HG03439 (cell line): ENCODE measurements around the gene GMDS.
"Not testable (repeated sequence)": the region's sequence is repeated elsewhere in the genome, so short reads cannot be mapped to it uniquely, and the experiment has no call there.

Experiments used
- ATAC-seq: cut with Tn5 transposase; IDR thresholded peaks from one replicate; pipeline ENCODE4 v1.9.1; 2021; ENCODE audit warnings: mild to moderate bottlenecking, moderate library complexity; ENCODE audit not compliant: unreplicated experiment

The GMDS gene

DNA sequence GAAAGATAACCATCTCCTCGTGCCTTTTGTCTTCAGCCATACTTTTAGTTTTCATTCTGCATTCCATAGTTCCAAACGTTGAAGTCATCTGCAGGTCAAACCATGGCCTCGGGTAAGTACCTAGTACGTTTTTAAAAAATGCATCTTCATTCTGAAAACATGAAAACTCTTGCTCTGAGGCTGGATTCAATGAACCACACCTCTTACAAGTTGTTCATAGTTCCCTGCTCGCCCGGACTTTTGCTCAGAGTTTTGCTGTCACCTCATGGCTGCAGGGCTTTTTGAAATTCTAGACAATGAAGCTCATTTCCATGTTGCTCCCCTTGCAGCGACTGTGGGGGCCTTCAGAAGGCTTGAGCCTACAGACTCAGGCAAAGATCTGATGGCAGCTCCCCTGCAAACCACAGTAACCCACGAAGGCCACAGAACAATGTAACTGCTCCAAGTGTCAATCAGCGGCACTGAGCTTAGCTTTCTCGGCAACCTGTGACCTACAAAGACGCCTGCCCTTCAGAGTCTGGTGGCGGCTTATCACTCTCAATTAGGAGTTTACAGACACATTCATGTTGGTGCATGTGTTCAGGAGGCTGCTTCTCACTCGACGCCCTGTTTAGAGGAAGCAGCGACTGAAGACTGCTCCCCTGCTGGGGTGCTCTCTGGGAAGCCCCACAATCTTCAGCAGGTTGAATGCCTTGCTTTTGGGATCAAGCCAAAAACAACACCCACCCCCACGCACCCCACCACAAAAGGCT, 574.5 kb downstream of the GMDS start:
- ATAC-seq, result no peak

DNA sequence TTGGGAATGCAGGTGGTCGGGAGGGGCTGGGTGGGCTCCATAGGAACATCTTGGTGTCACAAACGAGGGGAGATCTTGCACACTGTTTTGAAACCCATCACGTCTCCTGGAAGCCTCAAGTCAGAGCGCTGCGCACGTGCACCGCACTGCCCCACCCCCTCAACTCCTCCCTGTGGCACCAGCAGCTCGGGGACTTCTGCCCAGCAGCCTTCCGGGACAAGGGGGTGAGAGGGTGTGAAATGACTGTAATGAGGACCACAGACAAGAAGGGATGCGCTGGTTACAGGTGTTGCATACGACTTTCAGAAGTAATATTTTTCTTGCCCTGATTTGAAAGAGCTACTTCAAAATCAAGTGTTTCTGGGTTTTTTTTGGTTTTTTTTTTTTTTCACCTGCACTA, 575.4 kb downstream of the GMDS start:
- ATAC-seq, result no peak

DNA sequence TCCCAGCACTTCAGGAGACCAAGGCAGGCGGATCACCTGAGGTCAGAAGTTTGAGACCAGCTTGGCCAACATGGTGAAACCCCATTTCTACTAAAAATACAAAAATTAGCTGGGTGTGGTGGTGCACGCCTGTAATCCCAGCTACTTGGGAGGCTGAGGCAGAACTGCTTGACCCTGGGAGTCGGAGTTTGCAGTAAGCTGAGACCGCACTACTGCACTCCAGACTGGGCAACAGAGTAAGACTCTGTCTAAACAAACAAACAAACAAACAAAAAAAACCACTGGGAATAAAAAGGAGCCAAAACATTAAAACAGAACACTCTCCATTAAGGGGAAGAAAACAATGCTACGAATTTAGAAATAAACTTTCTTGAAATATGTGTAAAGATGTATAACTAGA, 576.9 kb downstream of the GMDS start:
- ATAC-seq, result not testable (repeated sequence)

DNA sequence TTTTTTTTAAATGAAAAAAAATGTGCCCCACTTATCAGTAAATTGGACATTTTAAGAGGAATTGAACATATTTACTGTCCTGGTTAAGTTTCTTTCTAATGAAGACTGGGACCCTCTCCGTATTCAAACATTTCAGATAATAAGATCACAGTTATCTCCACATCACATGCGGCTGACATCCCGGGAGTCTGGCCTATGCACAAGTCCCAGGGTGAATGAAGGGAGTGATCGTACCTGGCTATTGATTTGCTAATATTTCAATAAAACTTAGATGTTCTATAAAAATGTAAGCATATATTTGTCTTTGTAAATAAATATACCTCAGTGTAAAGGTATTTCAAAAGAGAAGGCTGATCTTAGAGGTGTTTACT, 577.6 kb downstream of the GMDS start:
- no peak for ATAC-seq

DNA sequence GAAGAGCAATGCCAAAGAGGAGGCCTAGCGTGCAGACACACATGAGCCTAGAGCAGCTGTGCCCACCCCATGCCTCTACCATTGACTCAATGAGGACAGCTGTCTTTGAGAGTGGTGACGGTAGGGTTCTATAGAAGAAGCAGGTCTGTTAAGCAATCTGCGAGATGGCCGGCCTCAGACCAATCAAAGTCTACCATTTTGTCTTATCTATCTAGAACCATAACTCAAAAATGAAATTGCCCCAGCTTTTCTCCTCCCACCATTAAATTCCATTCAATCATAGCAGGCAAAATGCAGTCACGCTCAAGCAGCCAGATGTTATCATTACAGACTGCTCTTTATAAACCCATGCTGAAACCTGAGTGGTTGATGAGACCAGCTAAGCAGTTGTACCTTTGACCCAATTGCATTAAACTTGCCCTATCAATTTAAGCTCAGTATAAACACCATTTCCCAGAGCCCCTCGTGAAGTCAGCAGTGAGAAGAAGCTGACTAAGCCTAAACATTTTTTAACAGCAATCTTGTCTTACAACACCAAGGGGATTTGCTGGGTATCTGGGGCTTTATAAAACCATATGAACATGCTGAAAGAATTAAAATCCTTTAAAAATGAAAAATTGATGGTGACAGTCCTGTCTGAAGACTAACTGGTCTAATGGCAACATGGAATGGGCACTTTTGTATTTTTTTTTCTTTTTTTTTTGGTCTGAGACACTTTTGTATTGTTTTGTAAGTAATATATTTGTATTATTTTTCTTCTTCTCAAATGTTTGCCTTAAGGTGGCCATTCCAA, 578.2 kb downstream of the GMDS start:
- ATAC-seq, result no peak

DNA sequence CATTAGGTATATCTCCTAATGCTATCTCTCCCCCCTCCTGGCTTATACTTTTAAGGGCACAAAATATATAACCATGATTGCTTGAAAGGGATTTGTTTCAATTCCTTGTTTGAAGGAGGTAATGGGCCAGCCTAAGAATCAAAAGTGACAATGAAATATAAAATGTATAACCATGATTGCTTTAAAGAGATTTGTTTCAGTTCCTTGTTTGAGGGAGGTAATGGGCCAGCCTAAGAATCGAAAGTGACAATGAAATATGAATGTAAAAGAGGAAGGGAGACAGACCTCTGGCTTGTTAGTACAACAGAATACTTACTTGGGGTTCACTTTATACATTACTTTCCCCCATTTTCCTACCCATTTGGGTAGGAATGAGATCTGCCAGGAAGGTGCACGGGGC, 580.2 kb downstream of the GMDS start:
- peak; percentile 75 for ATAC-seq

DNA sequence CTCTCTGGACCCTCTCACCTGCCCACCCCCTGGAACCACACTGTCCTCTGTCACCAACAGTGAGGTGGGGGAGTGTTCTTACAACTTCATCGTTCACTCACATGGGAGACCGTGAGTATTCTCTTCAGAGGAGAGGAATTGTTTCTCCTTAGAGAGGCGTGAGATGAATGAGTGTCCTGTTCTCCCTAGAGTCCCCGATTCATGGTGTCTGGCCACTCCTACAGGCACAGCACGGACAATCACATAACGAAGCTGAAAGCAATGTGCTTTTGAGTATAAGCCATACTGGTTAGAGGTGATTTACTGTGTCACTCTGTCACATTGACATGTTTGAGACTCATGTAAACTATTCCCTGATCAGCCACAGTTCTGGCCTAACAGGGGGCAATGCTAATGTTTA, 581.1 kb downstream of the GMDS start:
- ATAC-seq, result no peak

DNA sequence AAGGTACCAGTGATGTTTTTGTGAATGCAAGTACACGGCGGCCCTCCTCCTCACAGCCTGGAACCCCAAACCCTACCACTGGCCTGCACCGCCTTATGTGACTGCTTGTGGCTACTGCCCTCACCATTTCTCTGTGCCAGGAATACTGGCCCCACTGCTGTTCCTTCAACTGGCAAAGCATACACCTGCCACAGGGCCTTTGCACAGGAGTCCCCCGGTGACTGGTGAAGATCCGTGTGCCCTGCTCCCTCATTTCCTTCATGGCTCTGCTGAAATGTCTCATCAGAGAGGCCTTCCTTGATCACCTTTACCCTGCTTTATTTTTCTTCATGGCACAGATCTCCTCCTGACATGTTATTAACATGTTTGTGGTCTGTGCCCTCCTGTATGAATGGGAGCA, 581.9 kb downstream of the GMDS start:
- no peak for ATAC-seq

DNA sequence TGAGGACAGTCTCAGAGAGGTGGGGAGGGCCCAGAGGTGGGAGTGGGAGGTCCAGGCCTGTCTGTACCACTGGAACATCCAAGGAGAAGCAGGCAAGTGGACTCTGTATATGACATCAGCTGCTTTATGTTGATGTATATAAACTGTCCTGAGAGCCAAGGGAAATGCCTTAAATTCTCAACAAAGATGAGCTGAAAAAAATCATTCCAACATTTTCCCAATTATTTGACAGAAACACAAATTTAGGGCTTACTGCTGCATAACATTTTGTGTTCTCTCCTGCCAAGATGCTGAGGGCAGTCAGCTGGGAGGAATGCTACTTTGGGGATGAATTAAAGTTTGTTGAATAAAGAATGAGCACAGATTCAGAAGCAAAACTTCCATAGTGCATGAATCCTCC, 582.9 kb downstream of the GMDS start:
- no peak for ATAC-seq

DNA sequence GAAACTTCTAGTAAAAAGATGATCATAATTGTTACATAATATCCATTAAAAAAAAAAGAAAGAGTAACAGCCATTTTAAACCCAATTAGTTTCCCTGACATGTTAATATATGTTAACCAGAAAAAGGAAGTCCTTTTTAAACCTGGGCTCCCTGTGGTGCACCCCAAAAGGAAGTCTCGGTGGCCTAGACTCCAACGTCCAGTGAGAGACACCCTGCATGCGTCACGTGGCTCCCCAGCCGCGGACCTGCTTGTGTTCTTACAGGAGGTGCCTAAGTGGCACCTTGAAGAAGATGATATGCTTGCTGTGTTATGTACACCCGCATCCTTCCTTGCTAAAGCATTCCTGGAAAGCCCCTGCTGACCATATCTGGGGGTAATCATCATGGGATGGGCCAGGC, 585.6 kb downstream of the GMDS start:
- ATAC-seq, result no peak

DNA sequence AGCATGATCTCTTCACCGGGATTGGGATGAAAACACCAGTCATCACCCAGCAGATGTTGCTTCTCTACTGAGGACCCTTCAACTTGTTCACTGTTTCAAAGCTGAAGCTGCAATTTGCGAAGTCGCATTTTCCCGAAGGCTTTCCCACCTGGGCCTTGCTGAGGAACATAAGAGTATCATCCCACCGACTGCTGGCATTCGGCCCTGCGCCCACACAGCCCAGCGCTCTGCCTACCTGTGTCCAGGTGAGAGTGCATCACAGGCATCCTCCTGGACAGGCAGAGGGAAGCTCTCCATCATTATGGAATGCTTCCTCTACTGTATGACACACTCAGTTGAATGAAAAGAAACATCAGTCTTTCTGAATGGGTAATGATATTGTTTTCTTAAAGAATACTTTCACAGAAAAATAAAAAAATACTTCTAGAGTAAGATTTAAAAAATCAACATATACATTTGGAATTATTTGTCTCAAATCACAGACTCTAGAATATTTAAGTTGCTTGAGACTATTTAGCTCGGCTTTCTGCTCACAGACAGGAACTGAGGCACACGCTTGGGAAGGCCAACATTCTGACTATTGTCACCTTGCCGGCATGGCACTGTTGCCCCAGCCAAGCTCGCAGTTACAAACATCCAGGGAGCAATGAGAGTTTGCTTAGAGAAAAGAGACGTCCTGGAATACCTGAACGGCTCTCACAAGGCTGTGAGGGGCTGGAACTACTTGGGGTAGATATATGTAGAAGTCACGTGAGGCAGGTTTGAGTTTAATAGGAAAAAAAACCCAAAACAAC, 587.0 kb downstream of the GMDS start:
- ATAC-seq, result no peak

DNA sequence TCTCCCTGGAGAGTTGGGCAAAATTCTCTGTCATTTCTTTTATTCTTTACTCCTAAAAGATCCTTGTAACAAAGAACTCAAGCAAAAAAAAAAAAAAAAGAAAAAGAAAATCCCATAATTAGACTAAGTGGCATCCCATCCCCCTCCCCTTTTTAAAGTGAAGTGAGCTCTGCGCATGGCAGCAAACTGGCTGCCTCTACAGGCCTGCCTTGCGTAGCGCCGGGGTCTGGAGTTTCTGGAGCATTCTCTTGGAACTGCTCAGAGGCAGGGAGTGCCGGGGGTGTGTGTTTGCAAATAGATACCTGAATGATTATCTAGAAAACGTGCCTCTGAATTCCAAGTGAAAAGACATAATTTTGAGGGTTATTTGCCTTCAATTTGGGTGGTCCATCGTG, 587.6 kb downstream of the GMDS start:
- no peak for ATAC-seq

DNA sequence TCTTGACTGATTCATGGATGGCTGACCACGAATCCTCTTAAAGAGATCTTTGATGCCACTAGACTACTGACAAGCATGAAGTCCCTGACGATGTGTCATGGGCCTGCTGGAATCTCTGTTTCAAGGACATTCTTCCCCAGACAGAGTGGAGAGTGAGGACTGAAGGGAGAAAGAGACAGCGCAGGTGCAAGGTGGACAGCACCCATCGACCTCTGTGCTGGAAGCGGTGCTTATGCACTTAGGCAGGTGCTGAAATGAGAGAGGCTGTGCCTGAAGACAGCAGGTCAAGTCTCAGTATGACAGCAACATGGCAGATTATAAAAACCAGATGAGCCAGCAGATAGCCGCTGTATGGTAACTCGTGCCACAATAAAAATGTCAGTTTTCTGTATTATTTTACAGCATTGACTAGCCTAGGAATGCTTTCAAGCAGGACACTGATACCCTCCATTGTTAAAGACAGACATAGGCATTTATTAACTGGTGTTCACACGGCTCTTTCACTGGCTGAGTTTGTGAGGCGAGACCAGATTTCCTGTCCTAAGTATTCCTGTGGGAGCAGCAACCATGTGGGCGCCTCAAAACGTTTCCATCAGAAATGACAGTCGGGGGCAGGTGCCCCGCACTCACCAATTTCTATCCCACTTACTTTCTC, 588.2 kb downstream of the GMDS start:
- ATAC-seq, result no peak

DNA sequence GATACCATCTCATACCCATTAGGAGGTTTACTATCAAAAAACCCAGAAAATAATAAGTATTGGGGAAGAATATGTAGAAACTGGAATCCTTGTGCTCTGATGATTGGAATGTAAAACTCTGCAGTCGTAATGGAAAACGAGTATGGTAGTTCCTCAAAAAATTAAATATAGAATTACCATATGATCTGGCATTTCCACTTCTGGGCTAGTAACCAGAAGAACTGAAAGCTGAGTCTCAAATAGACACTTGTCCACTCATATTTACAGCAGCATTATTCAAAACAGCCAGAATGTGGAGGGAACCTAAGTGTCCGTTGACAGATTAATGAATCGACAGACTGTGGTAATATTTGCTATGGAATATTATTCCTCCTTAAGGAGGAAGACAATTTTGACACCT, 591.4 kb downstream of the GMDS start:
- no peak for ATAC-seq

DNA sequence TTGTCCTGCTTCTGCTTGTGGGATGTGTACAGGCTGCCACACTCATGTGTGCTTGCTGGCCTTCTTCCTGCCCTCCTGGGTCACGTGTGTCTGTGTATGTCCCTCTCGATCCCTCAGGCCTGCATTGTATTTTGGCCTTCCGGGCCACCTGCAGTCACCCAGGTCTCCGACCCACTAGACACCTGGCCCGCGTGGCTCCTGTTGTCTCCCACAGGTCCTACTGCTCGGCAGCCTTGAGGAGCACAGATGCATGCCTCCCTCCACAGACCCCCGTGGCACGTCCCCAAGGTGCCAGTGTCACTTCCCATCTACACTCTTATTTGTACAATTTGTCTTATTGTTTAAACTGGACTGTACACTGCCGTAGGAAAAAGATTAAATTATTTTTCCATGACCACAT, 592.6 kb downstream of the GMDS start:
- no peak for ATAC-seq

DNA sequence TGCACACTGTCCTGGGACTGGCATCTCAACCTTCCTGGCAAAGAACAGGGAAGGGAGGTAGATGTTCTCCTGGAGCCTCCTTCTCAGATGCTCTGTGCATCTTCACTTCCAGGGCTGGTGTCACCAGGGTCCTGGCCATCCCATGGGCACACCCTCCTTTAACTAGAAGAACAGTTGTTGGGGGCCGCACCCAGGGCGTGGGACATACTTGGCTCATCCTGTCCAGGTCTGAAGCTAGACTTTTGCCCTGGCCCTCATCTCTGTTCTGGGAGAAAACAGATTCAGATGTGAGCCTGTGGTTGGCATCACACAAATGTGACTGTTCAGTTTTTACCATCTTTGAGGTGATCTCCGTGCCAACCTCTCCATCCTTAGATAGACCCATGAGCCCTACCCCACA, 594.0 kb downstream of the GMDS start:
- no peak for ATAC-seq

DNA sequence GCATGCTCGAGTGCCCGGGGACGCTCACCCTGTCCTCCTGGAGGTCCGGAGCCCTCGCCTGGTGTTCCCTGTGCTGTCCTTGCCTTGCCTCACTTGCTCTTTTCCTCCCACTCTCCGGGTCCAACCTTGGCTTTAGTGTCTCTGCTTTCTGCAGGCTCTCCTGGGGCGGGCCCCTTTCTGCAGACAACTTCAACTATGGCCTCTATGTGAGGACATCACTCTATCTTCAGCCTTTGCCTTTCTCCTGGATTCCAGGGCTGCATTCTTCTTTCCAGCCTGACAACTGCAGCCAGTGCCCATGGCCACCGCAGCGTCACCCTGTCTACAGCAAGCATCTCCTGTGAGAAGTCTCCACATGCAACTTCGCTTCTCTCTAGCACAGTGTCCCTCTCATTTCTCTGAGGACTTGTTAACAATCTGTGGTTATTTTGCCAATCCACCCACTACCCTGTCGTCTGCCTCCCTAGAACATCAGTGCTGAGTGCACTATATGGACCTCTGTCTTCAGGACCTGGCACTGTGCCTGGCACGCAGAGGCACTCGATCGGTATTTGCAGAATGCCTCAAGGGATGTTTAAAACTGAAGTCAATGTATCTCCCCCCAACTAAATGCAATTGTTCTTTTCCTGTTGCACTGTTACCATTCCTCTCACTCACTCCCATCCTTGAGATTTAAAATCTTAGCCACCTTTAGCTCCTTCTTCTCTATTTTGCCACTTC, 599.8 kb downstream of the GMDS start:
- no peak for ATAC-seq

DNA sequence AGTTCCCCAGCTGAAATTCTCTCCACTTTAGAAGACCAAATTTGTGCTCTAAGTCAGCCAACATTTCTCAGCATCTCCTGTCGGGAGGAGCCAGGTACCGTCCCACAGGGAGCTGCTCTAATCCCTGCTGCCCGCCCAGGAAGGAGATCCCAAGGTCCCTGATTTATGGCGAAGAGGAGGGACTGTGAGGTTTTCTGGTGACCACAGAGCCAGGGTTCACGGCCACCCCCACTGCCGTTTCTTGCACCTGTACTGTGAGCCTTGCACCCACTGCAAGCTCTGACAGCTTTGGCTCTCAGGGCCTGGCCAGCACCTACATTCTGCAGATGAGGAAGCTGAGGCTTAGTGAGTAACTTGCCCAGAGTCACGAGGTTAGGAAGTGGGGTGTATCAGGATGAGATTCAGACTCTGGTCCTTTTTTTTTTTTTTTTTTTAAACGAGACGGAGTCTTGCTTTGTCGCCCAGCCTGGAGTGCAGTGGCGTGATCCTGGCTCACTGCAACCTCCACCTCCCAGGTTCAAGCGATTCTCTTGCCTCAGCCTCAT, 600.8 kb downstream of the GMDS start:
- ATAC-seq, result no peak

DNA sequence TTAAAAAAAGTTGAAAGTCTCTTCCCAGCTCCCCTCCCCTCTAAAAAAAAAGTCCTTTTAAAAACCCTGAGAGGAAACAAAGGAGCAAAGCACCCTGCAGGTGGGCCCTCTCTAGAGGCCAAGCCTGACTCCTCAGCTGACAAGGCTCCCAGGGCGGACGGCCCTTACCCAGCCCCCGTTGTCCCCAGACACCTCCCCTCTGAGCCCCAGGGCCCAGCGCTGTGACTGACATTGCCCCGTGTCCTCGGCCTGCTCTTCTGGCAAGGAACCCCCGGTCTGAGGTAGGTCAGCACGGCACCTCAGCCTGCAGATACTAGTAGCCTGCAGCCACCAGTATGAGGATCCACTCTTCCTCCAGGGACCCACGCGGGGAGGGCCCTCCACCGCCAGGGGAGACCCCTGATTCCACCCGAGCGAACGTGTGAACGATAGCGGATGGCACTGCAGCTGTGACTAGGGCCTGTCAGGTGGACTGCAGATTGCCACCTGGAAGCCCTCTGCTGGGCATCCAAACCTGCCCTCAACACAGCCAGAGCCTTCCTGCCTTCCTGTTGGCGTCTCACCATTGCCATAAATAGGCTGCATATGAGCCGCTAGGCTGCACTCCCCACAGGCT, 601.5 kb downstream of the GMDS start:
- ATAC-seq, result no peak

DNA sequence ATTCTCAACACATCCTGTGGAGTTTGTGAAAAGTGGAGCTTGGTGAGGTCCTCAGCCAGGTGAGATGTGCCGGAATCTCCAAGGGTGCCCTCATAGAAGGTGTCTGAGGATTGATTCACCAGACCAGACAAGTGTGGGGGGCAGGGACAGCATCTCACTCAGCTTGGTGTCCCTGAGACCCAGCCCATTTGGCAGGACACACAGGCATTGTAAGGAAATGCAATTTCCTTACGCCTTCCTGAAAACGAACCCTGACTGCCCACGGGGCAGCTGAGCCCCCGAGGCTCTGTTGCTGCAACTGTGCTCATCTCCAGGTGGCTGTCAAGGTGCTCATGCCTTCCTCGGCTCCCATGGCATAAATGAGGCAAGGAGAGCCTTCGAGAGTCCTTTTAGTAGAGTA, 602.3 kb downstream of the GMDS start:
- no peak for ATAC-seq
